RCC 7860 (cell line): ENCODE data around the gene SLC25A36.
A peak's percentile ranks its signal among the peaks of the same experiment; 100 is the strongest.
"Not testable (repeated sequence)": the region's sequence is repeated elsewhere in the genome, so short reads cannot be mapped to it uniquely, and the experiment has no call there.

ENCODE experiments used
- DNase-seq: peaks from one replicate; pipeline ENCODE4 v3.0.0-alpha.2; 2015; ENCODE audit warnings: low spot score
- FAIRE-seq: peaks from 2 replicates; lab custom pipeline; 2012; peaks lifted over from hg19 to GRCh38; lab: Jason Lieb, UNC

SLC25A36 gene

DNA sequence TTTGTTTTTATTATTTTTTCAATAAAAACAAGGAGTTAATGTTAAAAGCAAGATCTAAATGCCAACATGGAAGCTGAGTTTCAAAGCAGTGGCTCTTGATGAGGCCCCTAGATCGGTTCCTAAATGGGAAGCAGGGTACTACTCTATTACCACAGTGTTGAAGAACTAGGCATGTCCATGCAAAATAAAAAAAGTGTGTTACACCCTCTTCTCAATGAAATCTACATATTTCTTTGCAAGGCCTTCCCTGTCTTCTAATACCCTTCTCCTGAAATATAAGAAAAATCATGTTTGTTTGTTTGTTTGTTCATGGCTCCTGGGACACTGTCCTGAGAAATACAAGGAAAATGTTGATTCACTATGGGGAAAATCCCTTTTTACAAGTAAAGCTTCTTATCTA is 12.2 kb upstream of the SLC25A36 start:
- DNase-seq (no peak), FAIRE-seq (no peak)

DNA sequence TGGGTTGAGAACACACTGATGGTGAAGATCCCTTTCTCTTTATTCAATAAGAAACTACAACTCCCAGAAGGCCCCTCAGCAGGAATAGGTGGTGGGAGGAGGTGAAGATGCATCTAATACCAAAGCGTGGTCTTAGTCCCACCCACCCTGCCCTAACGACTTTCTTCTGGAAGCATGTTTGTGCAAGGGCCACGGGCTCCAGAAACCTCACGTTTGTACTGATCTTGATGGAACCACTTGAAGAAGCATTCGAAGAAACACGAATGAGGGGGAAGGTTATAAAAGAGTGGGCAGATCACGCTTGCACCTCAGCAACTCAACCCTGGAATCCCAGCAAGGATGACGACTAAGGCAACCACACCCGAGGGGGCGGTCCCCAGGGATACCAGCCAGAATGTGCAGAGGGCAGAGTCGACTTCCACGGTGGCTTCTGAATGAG is 10.6 kb upstream of the SLC25A36 start:
- FAIRE-seq (no peak), DNase-seq (no peak)

DNA sequence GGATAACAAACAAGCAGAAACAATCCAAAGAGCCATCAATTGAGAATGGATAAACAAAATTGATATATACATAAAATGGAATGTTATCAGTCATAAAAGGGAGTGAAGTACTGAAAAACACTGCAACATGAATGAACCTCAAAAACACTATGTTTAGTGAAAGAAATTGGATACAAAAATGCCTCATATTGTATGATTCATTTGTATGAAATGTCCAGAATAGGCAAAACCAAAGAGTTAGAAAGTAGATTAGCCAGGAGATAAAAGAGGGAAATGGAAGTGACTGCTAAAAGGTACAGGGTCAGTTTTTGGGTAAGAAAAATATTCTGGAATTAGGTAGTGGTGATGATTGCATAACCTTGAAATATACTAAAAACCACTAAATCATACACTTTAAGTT is 9.8 kb upstream of the SLC25A36 start:
- FAIRE-seq: no peak
- no peak for DNase-seq

DNA sequence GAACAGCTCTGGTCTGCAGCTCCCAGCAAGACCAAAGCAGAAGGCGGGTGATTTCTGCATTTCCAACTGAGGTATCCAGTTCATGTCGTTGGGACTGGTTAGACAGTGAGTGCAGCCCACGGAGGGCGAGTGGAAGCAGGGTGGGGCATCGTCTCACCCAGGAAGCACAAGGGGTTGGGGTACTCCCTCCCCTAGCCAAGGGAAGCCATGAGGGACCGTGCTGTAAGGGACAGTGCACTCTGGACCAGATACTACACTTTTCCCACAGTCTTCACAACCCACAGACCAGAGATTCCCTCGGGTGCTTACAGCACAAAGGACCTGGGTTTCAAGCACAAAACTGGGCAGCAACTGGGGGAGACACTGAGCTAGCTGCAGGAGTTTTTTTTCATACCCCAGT is 8.5 kb upstream of the SLC25A36 start:
- FAIRE-seq: no peak
- DNase-seq: no peak

DNA sequence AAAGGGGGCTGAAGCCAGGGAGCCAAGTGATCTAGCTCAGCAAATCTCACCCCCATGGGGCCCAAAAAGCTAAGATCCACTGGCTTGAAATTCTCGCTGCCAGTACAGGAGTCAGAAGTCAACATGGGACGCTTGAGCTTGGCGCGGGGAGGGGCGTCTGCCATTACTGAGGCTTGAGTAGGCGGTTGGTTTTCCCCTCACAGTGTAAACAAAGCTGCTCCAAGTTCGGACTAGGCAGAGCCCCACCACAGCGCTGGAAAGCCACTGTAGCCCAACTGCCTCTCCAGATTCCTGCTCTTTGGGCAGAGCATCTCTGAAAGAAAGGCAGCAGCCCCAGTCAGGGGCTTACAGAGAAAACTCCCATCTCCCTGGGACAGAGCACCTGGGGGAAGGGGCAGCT is 8.1 kb upstream of the SLC25A36 start:
- no peak for DNase-seq
- FAIRE-seq: no peak

DNA sequence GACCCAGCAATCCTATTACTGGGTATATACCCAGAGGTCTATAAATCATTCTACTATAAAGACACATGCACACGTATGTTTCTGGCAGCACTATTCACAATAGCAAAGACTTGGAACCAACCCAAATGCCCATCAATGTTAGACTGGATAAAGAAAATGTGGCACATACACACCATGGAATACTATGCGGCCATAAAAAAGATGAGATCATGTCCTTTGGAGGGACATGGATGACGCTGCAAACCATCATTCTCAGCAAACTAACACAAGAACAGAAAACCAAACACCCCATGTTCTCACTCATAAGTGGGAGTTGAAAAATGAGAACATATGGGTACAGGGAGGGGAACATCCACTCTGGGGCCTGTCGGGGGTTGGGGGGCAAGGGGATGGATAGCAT is 2.3 kb upstream of the SLC25A36 start:
- FAIRE-seq: not testable (repeated sequence)

DNA sequence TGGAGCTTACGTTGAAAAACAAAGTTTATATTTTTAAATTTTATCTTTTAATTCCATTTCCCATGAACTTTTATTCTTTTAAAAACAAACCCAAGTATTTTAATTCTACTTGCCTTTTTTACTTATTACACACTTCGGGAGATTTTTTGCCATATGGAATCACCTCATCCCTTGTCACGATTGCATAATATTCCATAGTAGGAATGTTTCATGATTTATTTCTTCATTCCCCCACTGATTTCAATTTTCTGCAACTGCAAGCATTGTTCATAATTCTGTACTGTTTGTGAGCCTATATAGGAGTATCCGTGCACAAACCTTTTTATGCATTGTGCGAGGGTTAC is 574 bp upstream of the SLC25A36 start:
- no peak for DNase-seq
- FAIRE-seq: no peak

More for the DNA sequence above, 2.3 kb upstream of the SLC25A36 start:
- not testable (repeated sequence) for DNase-seq

DNA sequence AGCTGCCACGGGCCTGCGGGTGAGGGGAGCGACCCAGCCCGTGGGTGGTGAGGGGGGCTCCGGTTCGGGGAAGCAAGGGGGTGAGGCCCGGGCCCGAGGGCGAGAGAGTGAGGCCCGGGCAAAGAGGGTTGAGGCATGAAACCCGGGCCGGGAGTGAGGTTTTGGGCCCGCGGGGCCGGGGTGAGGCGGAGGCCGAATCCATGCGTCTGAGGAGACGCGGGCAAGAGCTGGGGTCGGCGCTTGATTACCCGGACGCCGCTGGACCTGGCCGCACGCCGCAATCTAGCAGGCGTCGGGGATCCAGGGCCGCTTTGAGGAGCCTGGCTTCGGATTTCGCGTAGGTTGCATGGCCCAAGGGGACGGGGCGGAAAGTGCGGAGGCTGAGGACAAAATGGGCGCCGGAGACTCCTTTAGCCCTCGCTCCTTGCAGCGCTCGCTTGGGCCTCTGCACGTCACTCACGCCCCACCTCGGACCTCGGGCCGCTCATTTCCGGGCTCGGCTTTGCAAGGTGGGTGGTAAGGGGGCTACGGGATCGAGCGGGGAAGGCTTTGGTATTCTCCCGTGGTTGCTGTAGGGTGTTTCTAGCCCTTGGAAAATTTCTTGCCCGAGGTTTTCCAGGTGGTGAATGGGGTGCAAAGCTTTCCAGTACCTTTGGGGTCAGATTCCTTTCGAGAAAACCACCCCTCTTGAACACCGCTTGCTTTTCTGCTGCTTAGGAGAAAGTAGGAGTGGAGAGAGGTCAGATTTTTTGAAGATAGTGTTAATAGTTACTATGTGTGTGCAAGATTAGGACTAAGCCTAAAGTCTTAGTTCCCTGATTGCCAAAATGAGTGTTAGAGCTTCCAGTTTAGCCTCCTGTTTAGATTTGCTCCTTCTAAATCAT is 827 bp downstream of the SLC25A36 start:
- DNase-seq (peak; percentile 44), FAIRE-seq (no peak)

DNA sequence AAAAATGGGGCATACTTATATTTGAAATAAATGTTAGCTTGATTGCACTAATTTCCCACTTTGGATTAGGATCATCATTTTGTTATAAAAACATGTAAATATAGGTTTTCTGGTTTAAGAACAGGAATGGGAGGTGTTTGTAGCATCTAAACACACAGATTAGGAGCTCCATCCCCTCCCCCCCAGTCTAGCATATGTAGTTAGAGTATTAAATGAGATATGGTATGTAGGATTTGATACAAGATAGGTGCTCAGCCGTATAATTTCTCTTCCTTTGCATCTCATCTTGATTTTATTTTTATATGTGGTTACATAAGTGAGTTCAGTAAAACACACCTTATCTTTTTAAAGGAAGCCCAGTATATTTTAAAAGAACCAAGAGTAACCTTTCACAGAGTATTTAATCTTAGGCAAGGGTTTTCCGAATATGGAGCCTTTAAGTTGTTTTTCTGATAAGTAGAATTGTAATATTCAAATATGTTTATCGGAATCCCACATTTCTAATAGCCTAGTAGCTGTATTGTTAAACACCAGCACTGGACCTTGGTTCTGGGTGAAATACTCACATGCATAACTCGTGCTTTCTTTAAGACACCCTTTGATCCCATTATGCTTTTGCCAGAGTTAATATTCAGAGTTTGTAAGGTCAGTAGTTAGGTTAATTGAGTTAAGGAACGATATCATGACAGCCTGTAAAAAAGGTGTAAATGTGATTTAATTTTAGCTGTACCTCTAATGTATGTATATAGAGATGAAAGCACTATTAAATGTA is 2.3 kb downstream of the SLC25A36 start:
- no peak for DNase-seq
- FAIRE-seq: no peak

DNA sequence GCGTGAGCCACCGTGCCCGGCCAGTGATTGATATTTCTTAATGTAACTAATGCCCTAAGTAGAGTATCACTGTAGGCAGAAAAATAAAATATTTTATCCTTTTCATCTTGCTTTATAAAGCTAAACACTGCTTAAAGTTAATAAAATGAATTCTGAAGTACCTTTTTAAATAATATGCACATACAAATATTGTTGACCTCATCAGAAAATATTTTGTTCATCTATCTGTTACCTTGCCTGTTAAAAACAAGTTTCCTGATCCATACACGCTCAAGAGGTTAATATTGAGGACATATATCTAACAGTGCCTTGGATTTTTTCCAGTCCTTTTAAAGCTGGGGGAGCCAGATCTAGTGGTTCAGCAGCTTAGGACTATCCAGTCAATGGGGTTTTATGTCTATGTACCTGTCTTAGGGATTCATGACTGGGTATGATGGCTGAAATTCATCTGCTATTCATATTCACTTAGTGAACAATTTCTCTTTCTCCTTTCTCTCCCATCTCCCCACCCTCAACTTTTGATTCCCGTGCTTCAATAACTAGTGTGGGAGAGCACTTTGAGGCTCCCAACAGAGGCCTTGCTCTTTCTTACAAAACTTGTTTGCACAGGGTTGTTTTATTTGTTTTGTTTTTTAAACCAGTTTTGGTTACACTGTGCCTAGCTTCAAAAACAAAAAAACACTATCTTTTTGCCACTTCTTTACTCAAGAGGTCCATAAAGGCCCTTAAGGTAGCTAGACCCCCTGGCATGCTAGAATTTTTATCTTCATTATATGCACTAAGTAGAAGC is 7.0 kb downstream of the SLC25A36 start:
- FAIRE-seq: no peak
- no peak for DNase-seq

DNA sequence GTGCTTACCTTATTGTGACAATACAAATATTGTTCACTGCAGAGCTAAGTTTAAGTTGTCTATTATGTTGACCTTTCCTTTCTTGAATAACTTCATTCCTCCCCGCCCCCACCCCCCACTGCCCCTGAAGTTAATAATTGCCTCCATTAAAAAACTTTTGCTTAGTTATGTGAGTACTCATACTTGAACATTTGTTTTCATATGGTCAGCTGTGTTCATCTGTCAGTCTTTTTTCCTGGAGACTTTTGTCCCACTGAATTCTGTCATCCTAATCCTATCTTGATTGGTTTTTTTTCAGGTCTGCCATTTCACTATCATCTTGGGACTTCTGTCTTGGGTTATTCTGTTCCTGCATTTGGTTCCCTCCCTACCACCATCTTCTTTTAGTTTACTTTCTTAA is 8.5 kb downstream of the SLC25A36 start:
- FAIRE-seq: no peak
- DNase-seq: no peak

DNA sequence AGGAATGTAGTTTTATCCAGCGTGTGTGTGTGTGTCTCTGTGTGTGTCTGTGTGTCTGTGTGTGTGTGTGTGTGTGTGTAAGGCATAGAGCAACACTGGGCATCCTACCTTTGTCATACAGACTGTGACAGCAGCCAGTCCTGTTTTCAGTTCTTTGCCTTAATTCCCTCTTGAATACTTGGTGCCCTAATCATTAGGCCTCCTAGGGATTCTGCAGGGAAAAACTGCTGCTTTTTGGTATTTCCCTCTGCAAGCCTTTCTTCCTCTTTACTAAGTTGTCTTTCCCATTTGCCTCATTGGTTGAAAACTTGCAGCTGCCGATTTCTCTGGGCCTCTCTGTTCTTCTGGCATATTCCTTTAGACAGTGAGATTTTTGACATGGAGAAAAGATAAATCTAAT is 9.2 kb downstream of the SLC25A36 start:
- no peak for FAIRE-seq

DNA sequence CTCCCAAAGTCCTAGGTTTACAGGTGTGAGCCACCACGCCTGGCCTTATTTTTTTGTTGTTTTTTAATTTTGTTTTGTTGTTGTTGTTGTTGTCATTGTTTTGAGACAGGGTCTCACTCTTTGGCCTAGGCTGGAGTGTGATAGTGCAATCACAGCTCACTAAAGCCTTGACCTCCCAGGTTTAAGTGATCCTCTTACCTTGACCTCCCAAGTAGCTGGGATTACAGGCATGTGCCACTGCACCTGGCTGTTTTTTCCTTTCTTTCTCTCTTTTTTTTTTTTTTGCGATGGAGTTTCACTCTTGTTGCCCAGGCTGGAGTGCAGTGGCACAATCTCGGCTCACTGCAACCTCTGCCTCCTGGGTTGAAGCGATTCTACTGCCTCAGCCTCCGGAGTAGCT is 10.1 kb downstream of the SLC25A36 start:
- FAIRE-seq, DNase-seq: not testable (repeated sequence)

More for the DNA sequence above, 9.2 kb downstream of the SLC25A36 start:
- no peak for DNase-seq

DNA sequence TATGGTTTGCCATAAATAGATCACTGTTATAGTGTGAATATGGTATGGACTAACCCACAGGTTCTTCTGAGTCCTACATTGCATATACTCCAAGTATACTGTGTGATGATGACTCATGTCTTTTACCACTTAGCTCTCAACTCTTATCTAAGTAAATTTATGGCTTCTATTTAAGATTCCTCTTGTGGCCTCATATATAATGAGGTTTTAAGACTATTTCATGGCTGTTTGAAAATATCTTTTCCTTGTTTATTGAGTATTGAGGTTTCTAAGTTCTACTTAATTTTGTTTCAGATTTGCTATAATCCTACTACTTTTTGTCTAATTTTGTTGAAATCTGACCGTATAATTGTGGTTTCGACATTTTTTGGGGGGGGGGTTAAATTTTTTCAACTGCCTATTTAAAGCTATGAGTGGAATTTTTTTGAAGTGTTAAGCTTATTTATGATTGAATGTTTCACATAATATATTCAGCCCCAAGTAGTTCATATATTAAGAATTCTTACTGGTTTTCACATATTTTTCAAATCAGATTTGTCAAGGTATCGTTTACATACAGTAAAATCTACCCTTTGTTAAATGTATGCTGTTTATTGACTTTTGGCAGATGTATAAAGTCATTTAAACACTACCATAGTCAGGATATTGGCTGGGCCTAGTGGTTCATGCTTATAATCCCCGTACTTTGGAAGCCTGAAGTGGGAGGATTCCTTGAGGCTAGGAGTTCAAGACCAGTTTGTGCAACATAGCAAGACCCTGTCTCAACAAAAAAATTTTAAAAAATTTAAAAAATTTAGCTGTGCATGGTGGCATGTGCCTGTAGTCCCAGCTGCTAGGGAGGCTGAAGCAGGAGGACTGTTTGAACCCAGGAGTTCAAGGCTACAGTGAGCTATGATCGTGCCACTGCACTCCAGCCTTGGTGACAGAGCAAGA is 11.7 kb downstream of the SLC25A36 start:
- DNase-seq: peak; percentile 23
- FAIRE-seq: peak; percentile 81

DNA sequence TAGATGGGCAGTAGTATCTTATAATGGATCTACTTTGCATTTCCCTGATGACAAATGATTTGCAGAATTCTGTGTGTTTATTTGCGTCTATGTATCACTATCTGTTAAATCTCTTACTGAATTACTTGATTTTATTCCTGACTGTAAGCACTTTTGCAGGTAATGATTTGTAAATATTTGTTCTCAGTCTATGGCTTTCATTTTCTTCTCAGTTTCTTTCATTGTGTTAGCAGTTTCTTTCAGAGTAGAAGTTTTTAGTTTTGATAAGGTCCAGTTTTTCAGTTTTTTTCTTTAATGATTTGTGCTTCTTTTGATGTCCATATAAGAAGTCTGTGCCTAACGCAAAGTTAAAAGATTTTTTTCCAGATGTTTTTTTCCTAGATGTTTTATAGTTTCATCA is 12.9 kb downstream of the SLC25A36 start:
- DNase-seq (no peak), FAIRE-seq (no peak)

DNA sequence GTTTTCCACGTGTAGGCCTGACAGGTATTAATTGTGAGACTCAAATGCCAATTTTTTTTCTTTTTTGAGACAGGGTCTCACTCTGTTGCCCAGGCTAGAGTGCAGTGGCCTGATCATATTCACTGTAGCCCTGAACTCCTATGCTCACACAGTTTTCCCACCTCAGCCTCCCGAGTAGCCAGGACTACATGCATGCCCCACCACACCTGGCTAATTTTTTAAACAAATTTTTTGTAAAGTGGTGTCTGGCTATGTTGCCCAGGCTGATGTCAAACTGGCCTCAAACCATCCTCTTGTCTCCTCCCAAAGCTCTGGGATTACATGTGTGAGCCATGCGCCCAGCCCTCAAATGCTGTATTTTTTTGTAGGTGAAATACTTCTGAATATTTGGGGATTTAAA is 14.0 kb downstream of the SLC25A36 start:
- DNase-seq (no peak), FAIRE-seq (no peak)

DNA sequence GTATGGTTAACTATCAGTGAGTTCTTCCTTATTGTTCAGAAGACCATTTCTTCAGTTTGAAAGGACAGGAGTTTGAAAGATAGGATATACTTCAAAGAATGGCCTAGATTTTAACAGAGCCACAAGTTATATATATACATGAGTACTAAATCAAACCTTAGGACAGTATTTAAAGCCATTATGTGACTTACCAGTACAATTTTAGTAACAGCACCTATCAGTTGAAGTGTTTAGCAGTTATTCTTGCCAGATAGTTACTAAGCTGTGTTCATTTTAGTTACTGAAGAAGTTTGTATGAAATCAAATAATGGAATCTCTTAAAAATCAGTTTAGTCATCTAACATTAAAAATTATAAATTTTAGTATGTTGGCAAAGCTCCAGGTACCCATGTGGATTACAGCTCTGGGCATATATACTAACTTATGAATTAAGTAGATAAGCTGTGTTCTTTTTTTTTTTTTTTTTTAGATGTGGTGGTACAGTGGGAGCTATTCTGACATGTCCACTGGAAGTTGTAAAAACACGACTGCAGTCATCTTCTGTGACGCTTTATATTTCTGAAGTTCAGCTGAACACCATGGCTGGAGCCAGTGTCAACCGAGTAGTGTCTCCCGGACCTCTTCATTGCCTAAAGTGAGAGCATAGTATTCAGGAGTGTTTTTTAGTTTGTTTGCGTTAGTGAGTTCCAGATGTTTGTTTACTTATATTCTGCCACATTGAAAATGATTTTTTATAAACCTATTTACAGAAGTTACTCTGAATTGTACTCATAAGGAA is 14.6 kb downstream of the SLC25A36 start:
- DNase-seq: no peak
- FAIRE-seq: no peak

DNA sequence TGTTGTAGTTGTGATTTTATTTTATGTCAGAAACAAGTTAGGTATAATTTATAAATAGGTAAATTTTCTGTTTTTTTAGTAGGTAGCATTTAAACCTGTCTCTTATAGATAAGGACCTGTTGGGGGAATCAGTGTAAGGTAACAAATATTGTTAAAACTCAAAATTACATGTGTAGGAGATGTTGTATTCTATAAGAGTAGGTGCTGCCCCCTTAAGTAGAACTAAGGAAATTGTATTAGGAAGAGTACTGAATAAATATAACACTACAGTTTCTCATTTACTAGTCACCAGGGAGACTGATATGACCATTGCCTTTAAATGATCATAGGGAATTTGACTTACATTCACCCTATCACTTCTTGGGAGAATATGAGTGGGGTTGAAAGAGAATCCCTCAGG is 31.2 kb downstream of the SLC25A36 start:
- FAIRE-seq: peak; percentile 71
- peak; percentile 19 for DNase-seq

DNA sequence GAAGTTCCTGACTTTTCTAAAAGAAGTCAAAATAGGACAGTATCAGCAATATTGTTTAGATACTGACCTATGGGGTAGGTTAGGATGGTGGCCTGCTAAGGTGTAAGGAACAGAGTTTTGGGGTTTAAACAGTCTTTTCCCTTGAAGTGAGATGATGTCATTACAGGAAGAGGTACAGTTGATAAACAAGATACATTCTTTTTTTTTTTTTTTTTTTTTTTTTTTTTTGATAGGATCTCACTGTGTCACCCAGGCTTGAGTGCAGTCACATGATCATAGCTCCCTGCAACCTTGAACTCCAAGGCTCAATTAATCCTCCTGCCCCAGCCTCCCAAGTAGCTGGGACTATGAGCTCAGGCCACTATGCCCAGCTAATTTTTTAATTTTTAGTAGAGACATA is 33.3 kb downstream of the SLC25A36 start:
- no peak for FAIRE-seq

More for the DNA sequence above, 33.3 kb downstream of the SLC25A36 start:
- no peak for DNase-seq
